Measurements from ENCODE around the gene HSPA12B.

- TF ChIP-seq POLR2AphosphoS5 (IDR thresholded peaks at IDR 0.05) (no peak), POLR2A (IDR thresholded peaks at IDR 0.05) (no peak), EP300 (IDR thresholded peaks at IDR 0.05) (no peak)
- TF ChIP-seq, protein P1, sequence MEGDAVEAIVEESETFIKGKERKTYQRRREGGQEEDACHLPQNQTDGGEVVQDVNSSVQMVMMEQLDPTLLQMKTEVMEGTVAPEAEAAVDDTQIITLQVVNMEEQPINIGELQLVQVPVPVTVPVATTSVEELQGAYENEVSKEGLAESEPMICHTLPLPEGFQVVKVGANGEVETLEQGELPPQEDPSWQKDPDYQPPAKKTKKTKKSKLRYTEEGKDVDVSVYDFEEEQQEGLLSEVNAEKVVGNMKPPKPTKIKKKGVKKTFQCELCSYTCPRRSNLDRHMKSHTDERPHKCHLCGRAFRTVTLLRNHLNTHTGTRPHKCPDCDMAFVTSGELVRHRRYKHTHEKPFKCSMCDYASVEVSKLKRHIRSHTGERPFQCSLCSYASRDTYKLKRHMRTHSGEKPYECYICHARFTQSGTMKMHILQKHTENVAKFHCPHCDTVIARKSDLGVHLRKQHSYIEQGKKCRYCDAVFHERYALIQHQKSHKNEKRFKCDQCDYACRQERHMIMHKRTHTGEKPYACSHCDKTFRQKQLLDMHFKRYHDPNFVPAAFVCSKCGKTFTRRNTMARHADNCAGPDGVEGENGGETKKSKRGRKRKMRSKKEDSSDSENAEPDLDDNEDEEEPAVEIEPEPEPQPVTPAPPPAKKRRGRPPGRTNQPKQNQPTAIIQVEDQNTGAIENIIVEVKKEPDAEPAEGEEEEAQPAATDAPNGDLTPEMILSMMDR (IDR thresholded peaks at IDR 0.05) = no peak
These were observed 21.0 kb upstream of the HSPA12B start for GRCh38 chr20:3711484-3711941.
